ENCODE data around the gene CERS6. TPM values are rescaled to one million over a fixed set of nuclear protein-coding genes. Genes with fewer than 3 reads are reported as not detected.

Gene CERS6
- total RNA-seq, 1 experiment from 2014 or later: 17.3 TPM

DNA sequence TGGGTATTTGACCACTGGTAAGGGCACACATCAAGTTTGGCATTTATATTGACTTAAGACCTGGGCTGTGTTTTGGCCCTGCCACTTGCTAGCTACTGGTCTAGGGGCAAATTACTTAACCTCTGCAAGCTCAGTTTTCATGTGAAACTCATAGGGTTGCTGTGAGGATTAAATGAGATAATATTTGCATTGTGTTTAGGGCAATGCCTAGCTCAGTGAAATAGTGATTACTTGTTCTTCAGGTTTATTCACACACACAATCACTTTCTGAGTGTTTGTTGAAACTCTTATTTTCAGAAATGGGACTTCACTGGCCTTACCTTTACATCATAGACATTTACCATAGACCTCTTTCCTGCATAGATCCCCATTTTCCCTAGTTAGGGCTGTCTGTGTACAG, 12.3 kb downstream of the CERS6 start:
- no peaks in the 10 kb centered on the region for H3K9me3 Mint-ChIP-seq
- TF ChIP-seq IRF2 (CRISPR knock-in tag; IDR thresholded peaks at IDR 0.05; ENCODE audit: borderline replicate concordance, low read depth) (no peak), SMAD3 (CRISPR knock-in tag; IDR thresholded peaks at IDR 0.05; ENCODE audit: borderline replicate concordance) (no peak), TCF7 (CRISPR knock-in tag; IDR thresholded peaks at IDR 0.05; ENCODE audit: low read depth) (no peak), ZNF232 (CRISPR knock-in tag; IDR thresholded peaks at IDR 0.05) (no peak), NR3C1 (CRISPR knock-in tag; conservative IDR thresholded peaks at IDR 0.05; ENCODE audit: low read depth) (no peak), SOX15 (CRISPR knock-in tag; IDR thresholded peaks at IDR 0.05) (no peak), NR2C2 (CRISPR knock-in tag; IDR thresholded peaks at IDR 0.05) (no peak)
- TF ChIP-seq, protein P1, sequence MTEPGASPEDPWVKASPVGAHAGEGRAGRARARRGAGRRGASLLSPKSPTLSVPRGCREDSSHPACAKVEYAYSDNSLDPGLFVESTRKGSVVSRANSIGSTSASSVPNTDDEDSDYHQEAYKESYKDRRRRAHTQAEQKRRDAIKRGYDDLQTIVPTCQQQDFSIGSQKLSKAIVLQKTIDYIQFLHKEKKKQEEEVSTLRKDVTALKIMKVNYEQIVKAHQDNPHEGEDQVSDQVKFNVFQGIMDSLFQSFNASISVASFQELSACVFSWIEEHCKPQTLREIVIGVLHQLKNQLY (CRISPR knock-in tag; IDR thresholded peaks at IDR 0.05): no peak
- TF ChIP-seq, protein P2, sequence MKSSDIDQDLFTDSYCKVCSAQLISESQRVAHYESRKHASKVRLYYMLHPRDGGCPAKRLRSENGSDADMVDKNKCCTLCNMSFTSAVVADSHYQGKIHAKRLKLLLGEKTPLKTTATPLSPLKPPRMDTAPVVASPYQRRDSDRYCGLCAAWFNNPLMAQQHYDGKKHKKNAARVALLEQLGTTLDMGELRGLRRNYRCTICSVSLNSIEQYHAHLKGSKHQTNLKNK (CRISPR knock-in tag; IDR thresholded peaks at IDR 0.05): no peak
- TF ChIP-seq, protein P3, sequence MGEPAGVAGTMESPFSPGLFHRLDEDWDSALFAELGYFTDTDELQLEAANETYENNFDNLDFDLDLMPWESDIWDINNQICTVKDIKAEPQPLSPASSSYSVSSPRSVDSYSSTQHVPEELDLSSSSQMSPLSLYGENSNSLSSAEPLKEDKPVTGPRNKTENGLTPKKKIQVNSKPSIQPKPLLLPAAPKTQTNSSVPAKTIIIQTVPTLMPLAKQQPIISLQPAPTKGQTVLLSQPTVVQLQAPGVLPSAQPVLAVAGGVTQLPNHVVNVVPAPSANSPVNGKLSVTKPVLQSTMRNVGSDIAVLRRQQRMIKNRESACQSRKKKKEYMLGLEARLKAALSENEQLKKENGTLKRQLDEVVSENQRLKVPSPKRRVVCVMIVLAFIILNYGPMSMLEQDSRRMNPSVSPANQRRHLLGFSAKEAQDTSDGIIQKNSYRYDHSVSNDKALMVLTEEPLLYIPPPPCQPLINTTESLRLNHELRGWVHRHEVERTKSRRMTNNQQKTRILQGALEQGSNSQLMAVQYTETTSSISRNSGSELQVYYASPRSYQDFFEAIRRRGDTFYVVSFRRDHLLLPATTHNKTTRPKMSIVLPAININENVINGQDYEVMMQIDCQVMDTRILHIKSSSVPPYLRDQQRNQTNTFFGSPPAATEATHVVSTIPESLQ (CRISPR knock-in tag; IDR thresholded peaks at IDR 0.05): no peak
- TF ChIP-seq, protein P4, sequence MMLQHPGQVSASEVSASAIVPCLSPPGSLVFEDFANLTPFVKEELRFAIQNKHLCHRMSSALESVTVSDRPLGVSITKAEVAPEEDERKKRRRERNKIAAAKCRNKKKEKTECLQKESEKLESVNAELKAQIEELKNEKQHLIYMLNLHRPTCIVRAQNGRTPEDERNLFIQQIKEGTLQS (CRISPR knock-in tag; conservative IDR thresholded peaks at IDR 0.05): no peak
- peaks cover 30% of the 10 kb centered on the region for H3K27me3 Mint-ChIP-seq (ENCODE audit: low read depth)
- CTCF ChIA-PET: interaction anchor here (0.9 to 1.4 kb wide), 3 partner anchors 26 to 539 kb away, joined by 3 to 5 read pairs (median 3); no protein-coding TSS in a partner anchor
- POLR2A ChIA-PET: no interaction called here
- H3K4me1 Mint-ChIP-seq: peaks cover 78% of the 10 kb centered on the region
- H3K4me3 Mint-ChIP-seq: no peak overlapping the region
- ATAC-seq (no peak), DNase-seq (ENCODE audit: low spot score) (no peak)
- H3K27ac Mint-ChIP-seq: no peak overlapping the region
- no peaks in the 10 kb centered on the region for H3K36me3 Mint-ChIP-seq

DNA sequence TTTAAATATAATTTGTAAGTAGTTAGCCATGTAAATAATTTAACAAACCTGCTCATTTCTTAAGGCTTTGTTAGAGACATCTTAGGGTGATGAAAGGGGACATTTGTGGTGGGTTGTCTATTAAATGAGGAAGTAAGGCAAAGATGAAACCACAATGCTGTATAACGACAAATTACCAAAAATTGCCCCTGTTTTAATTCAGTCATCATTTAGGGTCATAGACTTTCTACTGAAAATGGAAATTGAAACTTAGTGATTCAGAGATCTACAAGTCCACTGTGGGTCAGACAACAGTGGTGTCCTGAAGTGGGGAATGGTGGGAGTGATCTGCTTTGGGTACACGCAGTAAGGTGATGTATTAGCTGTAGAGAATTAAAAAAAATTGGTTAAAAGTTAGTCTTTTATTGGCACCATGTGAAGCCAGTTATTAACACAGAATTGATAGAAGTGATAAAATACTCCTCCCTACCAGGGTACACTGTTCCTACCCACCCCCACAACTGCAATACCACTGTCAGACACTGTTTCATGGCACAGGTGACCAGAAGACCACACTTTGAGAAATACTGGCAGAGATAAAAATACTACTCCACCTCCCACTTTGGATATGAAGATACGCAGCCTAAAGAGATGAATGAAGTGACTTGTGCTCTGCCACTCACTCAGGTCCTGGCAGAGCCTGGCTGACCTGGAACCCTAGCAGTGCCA, 13.4 kb downstream of the CERS6 start:
- ChIA-PET POLR2A (no interaction called here), CTCF (interaction anchor here (1.4 kb wide), 1 partner anchor 25 kb away, joined by 5 read pairs; no protein-coding TSS in a partner anchor)
- no peak for TF ChIP-seq ETV6 (CRISPR knock-in tag; IDR thresholded peaks at IDR 0.05)
- TF ChIP-seq, protein P5, sequence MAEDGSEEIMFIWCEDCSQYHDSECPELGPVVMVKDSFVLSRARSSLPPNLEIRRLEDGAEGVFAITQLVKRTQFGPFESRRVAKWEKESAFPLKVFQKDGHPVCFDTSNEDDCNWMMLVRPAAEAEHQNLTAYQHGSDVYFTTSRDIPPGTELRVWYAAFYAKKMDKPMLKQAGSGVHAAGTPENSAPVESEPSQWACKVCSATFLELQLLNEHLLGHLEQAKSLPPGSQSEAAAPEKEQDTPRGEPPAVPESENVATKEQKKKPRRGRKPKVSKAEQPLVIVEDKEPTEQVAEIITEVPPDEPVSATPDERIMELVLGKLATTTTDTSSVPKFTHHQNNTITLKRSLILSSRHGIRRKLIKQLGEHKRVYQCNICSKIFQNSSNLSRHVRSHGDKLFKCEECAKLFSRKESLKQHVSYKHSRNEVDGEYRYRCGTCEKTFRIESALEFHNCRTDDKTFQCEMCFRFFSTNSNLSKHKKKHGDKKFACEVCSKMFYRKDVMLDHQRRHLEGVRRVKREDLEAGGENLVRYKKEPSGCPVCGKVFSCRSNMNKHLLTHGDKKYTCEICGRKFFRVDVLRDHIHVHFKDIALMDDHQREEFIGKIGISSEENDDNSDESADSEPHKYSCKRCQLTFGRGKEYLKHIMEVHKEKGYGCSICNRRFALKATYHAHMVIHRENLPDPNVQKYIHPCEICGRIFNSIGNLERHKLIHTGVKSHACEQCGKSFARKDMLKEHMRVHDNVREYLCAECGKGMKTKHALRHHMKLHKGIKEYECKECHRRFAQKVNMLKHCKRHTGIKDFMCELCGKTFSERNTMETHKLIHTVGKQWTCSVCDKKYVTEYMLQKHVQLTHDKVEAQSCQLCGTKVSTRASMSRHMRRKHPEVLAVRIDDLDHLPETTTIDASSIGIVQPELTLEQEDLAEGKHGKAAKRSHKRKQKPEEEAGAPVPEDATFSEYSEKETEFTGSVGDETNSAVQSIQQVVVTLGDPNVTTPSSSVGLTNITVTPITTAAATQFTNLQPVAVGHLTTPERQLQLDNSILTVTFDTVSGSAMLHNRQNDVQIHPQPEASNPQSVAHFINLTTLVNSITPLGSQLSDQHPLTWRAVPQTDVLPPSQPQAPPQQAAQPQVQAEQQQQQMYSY (CRISPR knock-in tag; IDR thresholded peaks at IDR 0.05): no peak
- TF ChIP-seq EMX1 (CRISPR knock-in tag; IDR thresholded peaks at IDR 0.05): no peak
- TF ChIP-seq, protein P6, sequence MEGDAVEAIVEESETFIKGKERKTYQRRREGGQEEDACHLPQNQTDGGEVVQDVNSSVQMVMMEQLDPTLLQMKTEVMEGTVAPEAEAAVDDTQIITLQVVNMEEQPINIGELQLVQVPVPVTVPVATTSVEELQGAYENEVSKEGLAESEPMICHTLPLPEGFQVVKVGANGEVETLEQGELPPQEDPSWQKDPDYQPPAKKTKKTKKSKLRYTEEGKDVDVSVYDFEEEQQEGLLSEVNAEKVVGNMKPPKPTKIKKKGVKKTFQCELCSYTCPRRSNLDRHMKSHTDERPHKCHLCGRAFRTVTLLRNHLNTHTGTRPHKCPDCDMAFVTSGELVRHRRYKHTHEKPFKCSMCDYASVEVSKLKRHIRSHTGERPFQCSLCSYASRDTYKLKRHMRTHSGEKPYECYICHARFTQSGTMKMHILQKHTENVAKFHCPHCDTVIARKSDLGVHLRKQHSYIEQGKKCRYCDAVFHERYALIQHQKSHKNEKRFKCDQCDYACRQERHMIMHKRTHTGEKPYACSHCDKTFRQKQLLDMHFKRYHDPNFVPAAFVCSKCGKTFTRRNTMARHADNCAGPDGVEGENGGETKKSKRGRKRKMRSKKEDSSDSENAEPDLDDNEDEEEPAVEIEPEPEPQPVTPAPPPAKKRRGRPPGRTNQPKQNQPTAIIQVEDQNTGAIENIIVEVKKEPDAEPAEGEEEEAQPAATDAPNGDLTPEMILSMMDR (IDR thresholded peaks at IDR 0.05): no peak
- TF ChIP-seq IRF2 (CRISPR knock-in tag; IDR thresholded peaks at IDR 0.05; ENCODE audit: borderline replicate concordance, low read depth): no peak
- peaks cover 30% of the 10 kb centered on the region for H3K27me3 Mint-ChIP-seq (ENCODE audit: low read depth)
- no peaks in the 10 kb centered on the region for H3K36me3 Mint-ChIP-seq
- DNase-seq (ENCODE audit: low spot score) (no peak), ATAC-seq (no peak)
- no peaks in the 10 kb centered on the region for H3K9me3 Mint-ChIP-seq
- peaks cover 77% of the 10 kb centered on the region for H3K4me1 Mint-ChIP-seq
- H3K4me3 Mint-ChIP-seq: no peak overlapping the region
- no peak overlapping the region for H3K27ac Mint-ChIP-seq

All from WTC11 (cell line).